ENCODE measurements around the gene BSN.
A peak's percentile ranks its signal among the peaks of the same experiment; 100 is the strongest.

The BSN gene

DNA sequence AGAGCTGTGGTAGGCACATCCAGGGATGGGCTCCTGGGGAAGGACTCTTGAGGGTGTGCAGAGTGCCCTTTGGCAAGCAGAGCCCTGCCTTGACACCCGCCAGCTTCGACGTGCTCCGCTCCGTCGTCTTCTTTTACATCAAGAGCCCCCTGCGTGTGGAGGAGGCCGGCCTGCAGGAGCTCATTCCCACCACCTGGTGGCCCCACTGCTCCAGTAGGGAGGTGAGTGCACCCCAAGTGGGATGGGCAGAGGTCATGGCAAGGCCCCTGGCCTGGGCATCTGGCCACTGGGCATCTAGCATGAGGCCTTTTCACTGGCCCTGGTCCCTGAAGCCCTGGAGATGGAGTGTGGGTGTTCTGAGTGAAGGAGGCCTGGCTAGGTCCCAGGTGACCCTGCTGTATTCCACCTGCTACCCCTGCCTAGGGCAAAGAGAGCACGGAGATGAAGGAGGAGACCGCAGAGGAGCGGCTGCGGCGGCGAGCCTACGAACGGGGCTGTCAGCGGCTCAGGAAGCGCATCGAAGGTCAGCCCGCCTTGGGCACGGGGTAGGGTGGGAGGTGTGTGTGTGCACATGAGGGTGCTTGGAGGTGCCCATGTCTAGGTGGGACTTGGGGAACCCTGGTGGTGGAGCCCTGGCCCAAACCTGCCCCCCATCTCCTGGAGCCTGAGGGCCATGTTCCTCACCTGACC is 147.3 kb downstream of the BSN start:
- DNase-seq: no peak

DNA sequence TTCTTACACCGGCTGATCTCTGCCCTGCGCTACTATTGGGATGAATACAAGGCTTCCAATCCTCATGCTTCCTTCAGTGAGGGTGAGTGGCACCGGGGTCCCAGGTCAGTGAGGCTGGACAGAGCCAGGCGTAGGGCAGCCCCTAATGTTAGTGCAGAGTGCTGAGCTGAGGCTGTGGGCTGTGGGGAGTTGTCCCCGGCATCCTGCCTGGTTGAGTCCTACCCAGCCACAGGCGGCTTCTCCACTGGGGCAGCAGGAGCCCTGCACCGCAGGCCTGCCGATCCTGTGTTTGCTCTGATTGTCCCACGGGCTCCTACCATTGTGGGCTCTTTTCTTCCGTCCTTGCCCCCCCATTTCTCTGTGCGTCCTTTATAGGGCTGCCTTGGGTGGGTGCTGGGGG is 148.4 kb downstream of the BSN start:
- DNase-seq: no peak

DNA sequence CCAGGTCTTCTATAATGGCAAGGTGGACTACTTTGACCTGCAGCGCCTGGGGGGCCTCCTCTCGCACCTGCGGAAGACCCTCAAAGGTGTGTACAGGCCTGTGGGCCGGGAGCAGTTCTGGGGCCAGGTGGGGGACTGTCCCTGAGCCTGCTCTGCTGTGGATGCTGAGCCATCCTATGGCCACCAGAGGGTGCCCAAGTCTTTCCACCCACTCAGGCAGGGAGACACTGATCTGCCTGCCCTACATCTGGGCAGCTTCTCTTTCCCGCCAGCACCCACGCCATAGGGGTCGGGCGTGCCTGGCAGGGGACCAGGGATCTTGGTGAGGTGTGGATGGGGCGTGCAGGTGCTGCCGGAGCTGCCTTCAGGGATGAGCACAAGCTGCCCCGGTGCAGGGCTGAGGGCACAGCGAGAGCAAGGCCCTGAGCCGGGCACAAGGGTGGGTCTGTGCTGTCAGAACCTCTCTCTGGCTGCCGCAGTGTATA is 149.2 kb downstream of the BSN start:
- DNase-seq: peak; percentile 29 to 62

DNA sequence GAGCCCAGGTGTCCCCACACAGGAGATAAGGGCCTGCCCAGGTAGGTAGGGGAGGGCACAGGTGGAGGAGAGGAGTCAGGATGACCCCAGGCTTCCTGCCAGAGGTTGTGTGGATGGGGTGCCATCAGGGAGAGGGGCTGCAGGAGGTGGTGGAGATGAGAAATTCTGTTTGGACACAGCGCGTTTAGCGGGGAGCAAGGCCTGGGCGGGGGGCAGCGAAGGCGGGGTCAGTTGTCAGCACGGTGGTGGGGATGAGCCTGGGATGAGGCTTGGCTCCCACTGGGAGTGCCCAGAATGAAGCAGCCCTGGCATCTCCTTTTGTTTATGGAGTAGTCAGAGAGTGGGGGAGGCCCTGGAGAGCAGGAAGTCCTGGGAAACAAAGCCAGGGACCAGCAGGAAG is 149.7 kb downstream of the BSN start:
- DNase-seq: no peak

DNA sequence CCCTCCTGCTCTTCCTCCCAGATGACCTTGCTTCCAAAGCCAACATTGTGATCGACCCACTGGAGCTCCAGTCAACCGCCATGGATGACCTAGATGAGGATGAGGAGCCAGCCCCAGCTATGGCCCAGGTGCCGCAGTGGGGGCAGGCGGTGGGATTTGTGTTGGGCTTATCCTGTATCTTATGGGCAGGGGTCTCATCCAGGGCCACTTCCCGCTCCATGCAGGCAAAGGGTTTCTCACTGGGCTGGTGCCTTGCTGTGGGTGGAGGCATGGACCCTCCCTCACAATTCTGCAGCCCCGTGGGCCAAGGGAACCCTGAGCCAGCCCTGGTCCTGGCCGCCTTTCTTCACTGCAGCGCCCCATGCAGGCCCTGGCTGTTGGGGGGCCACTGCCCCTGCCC is 150.4 kb downstream of the BSN start:
- no peak for DNase-seq

DNA sequence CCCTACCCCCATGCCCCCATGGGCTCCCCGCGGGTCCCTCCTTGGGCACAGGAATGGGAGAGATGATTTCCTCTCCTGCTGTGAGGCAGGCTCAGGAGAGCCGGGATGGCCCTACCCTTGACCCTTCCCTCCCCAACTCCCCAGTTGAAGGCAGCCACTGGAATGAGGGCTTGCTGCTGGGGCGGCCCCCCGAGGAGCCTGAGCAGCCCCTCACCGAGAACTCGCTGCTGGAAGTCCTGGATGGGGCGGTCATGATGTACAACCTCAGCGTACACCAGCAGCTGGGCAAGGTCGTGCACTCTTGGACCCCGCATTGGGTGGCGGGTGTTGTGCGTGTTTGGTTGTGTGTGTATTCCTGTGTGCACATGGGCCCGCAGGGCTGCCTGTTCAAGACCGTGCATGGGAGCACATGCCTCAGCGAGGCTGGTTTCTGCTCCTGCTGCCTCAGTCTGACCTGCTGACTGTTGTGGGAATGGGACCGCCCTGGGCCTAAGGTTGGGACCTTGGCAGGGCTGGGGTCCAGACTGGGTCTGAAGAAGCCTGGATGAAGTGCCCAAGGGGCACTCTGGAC is 151.2 kb downstream of the BSN start:
- no peak for DNase-seq

DNA sequence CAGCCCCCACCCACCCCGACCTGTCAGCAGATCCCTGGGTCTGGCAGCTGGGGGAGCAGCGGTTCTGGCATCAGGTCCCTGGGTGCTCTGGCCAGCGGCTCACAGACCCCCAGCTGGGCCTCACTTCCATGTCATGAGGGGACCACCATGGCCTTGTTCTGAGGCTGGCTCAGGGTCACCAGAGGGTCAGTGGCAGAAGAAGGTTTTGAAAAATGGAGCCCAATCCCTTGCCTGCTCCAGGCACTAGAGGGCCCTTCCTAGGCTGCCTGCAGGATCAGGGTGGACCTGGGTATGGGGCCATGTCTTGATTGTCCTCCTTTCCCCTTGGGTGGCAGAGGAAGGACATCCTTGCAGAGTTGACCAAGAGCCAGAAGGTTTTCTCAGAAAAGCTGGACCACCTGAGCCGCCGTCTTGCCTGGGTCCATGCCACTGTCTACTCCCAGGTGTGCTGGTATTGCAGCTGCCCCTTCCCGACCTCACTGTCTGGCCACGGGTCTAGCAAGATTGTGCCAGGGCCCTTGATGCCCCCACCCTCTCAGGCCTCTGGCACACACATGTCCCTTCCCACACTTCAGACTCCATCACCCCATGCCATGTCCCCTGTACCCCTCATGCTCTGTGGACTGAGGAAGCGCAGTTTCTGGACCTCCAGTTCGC is 152.3 kb downstream of the BSN start:
- DNase-seq: no peak

DNA sequence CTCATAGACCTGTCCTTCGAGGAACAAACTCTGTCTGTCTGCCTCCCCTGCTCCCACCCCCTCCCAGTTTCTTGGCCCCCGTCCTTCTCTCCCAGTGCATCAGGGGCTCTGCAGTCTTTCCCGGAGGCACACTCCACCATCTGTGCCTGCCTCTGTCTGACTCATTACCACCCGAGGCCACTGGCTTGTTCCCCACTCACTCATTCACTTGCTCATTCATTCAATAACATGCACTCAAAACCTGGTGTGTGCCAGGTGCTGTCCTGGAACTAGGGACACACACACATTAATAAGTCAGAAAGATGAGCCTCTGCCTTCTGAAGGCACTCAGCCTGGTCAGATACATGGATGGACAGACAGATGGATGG is 152.8 kb downstream of the BSN start:
- no peak for DNase-seq

DNA sequence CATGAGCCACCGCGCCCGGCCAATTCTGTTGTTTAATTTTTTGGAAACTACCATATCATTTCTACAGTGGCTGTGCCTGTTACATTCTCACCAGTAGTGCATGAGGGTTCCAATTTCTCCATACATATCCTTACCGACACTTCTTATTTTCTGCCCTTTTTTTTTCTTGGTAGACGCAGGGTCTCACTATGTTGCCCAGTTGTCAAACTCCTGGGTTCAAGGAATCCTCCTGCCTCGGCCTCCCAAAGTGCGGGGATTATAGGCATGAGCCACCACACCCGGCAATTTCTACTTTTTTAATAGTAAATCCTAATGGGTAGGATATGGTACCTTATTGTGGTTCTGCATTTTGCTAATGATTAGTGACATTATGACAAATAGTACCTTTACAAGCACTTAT is 155.6 kb downstream of the BSN start:
- no peak for DNase-seq

DNA sequence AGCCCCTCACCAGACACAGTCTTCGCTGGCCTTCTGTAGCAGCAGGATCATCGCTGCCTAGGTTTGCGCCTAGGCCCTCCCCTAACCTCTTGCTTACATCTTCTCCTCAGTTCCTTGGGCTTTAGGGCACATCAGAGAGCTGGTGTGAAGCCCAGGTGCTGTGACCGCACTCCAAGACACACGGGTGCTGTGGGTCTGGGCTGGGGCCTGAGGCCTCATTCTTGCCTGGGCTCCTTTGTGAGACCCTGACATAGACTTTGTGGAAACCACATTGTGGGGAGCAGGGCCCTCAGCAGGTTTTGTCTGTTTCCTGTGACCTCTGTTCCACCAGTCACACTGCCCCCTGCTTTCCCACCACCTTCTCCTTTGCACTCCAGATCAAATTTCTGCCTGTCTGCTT is 157.2 kb downstream of the BSN start:
- DNase-seq: no peak

DNA sequence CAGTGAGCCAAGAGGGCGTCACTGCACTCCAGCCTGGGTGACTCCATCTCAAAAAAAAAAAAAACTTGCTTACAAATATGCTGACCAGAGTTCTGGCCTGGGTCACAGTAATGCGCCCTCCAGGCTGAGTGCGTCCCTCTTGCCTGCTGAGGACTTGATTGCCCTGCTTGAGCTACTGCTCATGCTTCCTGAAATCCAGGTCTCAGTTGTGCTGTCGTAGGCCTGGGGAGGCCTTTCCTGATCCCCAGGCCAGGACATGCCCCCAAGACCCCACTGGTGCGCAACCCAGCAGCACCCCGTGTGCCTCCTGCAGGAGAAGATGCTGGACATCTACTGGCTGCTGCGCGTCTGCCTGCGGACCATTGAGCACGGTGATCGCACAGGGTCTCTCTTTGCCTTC is 157.9 kb downstream of the BSN start:
- DNase-seq: no peak

DNA sequence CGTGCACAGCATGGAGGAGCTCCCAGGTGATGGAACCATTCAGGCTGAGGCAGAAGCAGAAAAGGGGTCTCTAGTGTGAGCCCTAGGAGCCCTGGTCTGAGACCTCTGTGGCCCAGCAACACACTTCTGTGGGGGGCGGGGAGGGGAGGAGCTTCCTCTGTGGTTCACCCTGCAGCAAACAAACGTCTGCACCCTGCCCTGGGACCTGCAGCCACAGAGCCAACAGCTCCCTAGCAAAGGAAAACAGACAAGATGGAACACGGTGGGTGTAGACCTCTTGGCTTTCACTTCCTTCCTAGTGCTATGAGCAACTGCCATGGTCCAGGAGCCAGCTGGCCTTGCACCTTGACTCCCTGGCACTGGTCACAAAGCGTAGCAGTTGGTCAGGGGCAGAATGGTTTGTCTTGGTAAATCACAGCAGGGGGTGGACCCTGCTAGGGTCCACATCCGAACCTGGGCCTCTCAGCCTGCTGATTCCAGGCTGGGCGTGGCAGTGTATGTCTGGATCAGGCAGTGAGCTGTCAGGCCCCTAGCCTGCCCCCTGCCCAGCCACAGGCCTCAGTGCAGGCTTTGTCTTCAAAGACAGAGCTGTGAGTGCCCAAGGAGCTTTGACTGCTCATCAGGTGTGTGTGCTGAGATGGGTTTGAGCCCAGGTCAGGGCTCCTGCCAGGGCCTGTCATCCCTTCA is 158.5 kb downstream of the BSN start:
- DNase-seq: no peak

DNA sequence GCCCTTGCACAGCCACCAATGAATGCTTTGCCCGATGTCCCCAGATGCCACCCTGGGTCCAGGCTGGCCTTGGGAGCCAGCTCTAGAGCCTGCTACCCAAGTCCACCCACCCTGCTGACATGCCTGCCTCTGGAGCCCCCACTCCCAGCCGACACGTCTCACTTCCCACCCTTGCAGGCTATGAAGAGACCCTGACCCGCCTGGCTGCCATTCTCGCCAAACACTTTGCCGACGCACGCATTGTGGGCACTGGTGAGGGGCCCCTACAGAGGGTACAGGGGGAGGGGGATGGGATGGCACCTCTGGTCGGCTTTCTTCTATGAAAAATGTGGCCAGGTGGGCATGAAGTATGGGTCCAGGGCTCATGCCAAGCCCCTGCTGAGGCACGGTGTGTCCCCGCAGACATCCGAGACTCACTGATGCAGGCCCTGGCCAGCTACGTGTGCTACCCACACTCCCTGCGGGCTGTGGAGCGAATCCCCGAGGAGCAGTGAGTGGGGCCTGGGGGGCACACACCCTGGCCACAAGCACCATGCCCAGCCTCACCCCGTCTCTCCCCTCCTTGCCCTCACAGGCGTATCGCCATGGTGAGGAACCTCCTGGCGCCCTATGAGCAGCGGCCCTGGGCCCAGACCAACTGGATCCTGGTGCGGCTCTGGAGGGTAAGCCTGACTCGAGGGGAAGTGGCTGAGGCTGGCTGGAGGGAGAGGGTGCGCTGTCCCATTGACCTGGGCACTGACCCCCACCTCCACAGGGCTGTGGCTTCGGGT is 159.2 kb downstream of the BSN start:
- no peak for DNase-seq

DNA sequence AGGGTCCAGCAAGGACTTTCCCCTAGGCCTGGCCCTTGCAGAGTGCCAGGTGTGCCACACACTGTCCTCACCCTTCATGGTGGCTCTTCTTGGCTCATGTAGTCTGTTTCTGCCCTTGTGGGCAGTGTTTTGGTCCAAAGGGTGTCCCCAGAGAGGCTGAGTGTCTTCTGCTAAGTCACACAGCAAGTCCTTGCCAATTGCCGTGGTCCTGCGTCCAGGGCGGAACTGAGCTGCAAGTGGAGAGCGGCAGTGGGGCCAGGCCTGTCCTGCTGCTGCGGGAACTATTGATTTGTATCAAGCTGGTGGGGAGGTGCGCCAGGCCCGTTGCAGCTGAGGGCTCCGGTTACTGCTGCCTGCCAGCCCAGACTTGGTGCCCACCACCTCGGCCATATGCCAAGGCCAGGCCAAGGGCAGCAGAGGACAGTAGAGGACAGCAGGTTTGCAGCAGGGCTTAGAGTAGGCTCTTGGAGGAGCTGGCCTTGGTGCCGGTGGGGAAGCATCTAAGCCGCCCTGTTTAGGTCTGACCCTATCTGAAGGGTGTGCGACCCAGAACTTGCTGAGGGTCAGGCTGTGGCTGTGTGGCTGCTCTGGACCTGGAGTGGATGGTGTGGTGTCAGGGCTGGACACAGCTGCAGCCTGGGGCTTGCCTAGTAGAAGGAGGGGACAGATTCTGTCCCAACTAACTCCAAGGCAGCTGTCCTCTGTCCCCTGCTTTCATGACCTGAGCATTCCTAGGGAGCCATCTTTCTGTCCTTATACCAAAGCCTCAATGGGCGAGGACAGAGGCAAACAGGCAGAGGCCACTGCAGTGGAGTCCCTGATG is 160.7 kb downstream of the BSN start:
- DNase-seq: no peak

DNA sequence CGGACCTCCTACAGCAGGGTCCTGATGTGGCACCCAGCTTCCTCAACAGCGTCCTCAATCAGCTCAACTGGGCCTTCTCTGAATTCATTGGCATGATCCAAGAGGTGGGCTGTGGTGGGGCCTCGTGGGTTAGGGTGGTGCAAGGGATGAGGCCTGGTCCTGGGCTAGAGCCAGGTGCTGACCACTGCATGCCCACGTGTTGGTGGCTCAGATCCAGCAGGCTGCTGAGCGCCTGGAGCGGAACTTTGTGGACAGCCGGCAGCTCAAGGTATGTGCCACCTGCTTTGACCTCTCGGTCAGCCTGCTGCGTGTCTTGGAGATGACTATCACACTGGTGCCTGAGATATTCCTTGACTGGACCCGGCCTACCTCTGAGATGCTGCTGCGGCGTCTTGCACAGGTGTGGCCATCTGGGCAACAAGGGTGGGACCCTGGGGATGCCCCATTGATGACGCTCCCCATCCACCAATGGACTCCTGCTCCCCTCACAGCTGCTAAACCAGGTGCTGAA is 161.4 kb downstream of the BSN start:
- DNase-seq: no peak

DNA sequence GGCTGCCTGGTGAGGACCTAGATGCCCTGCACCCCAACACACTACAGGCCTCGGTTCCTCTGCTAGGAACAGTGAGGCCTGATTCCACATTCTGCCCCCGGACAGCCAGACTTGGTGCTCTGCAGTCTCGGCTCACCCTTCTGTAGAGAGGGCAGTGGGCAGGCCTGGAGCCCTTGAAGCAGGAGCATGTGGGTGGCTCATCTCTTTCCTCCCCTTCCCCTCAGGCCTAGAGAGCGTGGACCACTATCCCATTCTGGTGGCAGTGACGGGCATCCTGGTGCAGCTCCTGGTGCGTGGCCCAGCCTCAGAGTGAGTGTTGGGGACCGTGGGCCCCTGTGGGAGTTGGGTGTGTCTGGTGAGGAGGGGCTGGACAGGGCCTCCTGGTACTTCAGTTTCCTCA is 161.9 kb downstream of the BSN start:
- no peak for DNase-seq

DNA sequence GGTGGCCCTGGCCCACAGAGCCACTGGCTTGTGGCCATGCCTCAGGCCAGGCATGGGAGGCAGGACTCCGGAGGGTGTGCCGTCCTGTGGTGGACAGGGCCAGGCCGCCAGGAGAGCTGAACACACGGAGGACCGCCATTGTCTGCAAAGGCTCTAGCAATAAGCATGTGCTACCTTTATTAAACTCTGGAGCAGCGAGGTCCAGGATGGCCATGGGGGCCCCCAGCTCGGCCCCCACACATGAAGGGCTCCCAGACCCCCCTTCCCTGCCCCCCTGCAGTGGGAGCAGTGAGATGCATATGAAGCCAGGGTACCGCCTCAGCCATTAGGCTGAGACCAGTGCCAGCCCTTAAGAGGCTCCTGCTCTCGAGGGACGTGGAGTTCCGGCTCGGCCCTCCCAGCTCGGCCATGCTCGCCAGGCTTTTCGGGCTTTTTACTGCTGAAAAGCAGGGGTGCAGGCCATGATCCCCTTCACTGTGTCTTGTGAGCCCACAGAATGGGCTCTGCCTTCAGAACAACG is 162.5 kb downstream of the BSN start:
- no peak for DNase-seq

DNA sequence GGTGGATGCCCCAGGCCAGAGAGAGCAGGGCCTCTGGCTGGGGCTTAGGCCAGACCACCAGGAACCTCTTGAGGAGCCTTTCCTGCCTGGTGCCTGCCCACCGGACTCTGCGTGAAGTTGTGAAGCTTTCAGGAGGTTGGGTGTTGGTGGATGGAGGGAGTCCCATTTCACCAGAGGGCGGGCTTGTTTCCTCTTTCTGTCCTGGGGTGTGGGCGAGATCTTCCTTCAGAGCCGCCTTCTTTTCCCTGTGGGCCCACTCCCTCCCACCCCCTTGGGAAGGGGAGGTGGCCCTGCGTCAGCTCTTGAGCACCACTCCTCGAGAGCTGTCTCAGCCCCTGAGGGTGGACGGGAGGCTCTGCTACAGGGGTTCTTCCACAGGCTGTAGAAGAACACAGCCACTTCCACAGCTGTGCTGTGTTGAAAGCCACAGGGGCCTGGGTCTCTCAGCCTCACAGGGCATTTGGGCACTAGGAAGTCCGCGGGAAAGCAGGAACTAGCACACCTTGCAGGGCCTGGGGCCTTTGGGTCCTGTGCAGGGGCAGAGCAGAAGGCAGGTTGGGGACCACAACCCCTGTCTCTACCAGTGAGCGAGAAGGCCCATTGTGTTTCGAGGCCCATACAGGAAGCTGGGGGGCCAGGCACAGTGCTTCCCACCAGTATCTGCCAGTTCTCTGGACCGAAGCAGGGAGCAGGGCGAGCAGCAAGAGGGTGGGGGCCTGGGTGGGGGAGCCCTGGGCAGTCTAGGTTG is 163.1 kb downstream of the BSN start:
- no peak for DNase-seq

DNA sequence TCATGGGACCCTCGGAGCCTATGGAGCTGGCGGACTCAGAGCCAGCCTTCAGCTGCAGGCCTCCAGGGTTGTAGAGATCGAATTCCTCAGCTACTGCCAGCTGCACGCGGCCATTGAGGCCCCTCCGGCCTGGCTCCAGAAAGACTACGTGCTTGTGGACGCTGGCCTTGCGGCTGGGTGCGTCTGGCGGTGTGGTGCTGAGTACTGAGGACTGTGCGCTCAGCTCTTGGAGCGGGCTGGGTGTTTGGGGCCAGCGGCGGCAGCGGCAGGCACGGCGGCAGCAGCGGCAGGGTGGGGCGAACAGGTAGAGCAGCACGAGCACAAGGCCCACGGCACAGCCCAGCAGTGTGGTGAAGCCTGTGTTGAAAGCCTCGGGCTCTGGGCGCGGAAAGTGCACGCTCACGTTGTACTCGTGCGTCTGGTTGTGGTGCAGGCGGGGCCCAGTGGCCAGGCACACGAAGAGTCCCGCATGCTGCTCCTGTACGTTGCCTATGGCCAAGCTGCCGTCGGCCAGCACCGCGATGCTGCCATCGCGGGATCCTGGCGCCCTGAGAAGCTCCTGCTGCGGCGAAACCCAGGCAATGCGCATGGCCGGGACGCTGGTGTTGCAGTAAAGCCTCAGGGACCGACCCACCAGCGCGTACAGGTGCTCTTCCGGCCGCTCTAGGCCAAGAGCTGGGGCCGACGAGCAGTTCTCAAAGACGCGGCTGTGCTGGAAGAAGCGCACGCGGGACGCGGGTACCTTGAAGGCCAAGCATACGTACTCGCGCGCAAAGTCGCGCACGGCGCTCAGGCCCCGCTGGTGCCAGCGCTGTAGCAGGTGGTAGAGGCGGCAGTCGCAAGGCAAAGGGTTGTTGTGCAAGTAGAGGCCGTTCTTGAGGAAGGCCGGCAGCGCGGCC is 163.9 kb downstream of the BSN start:
- no peak for DNase-seq

DNA sequence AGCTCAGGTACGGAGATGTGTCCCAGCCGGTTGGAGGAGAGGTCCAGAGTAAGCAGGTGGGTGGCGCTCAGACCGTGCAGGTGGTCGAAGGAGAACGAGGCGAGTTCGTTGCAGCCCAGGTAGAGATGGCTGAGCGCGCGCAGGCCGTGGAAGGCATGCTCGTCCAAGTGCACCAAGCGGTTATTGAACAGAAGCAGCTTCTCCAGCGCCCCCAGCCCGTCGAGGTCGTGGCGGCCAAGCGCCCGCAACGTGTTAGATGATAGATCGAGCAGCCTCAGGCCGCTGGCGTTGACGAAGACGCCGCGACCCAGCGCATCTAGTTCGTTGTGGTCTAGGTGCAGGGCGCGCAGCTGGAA is 164.6 kb downstream of the BSN start:
- no peak for DNase-seq
